GM18868 (cell line): ENCODE results near the gene CWC27.
"Not testable (repeated sequence)": the region's sequence is repeated elsewhere in the genome, so short reads cannot be mapped to it uniquely, and the experiment has no call there.

Experiments used
- ATAC-seq: cut with Tn5 transposase; IDR thresholded peaks from one replicate; pipeline ENCODE4 v1.9.1; 2021; ENCODE audit warnings: mild to moderate bottlenecking, moderate library complexity; ENCODE audit not compliant: unreplicated experiment

CWC27 gene

GRCh38 chr5:64788156-64788555, 19.4 kb downstream of the CWC27 start:
- no peak for ATAC-seq

- ATAC-seq, result no peak
These were observed 20.7 kb downstream of the CWC27 start for GRCh38 chr5:64789457-64789856.

- no peak for ATAC-seq
These were observed 21.5 kb downstream of the CWC27 start for GRCh38 chr5:64790210-64790609.

GRCh38 chr5:64792469-64792868, 23.7 kb downstream of the CWC27 start:
- no peak for ATAC-seq

GRCh38 chr5:64794053-64794770, 25.5 kb downstream of the CWC27 start:
- no peak for ATAC-seq

GRCh38 chr5:64796301-64796700, 27.6 kb downstream of the CWC27 start:
- no peak for ATAC-seq

GRCh38 chr5:64800926-64801325, 32.2 kb downstream of the CWC27 start:
- no peak for ATAC-seq

- ATAC-seq, result no peak
These were observed 37.8 kb downstream of the CWC27 start for GRCh38 chr5:64806537-64806936.

GRCh38 chr5:64807520-64807919, 38.8 kb downstream of the CWC27 start:
- no peak for ATAC-seq

- no peak for ATAC-seq
These were observed 42.4 kb downstream of the CWC27 start for GRCh38 chr5:64811050-64811640.

GRCh38 chr5:64814073-64814472, 45.3 kb downstream of the CWC27 start:
- ATAC-seq, result peak; percentile 97

- ATAC-seq, result no peak
These were observed 49.5 kb downstream of the CWC27 start for GRCh38 chr5:64818245-64818644.

GRCh38 chr5:64819345-64819744, 50.6 kb downstream of the CWC27 start:
- not testable (repeated sequence) for ATAC-seq

GRCh38 chr5:64822320-64822719, 53.6 kb downstream of the CWC27 start:
- no peak for ATAC-seq

- ATAC-seq, result no peak
These were observed 57.8 kb downstream of the CWC27 start for GRCh38 chr5:64826541-64826940.

- ATAC-seq, result no peak
These were observed 59.0 kb downstream of the CWC27 start for GRCh38 chr5:64827703-64828102.

GRCh38 chr5:64830650-64831049, 61.9 kb downstream of the CWC27 start:
- ATAC-seq, result not testable (repeated sequence)

GRCh38 chr5:64831996-64832395, 63.3 kb downstream of the CWC27 start:
- ATAC-seq, result no peak

GRCh38 chr5:64834037-64834436, 65.3 kb downstream of the CWC27 start:
- ATAC-seq, result no peak

- ATAC-seq, result no peak
These were observed 65.9 kb downstream of the CWC27 start for GRCh38 chr5:64834611-64835010.

GRCh38 chr5:64835266-64835665, 66.5 kb downstream of the CWC27 start:
- ATAC-seq, result no peak

GRCh38 chr5:64836190-64836755, 67.5 kb downstream of the CWC27 start:
- no peak for ATAC-seq
